ENCODE measurements around the gene UNC45A. TPM values are rescaled to one million over a fixed set of nuclear protein-coding genes. Genes with fewer than 3 reads are reported as not detected.

UNC45A gene
- total RNA-seq, 1 experiment from 2014 or later = 31.5 TPM

DNA sequence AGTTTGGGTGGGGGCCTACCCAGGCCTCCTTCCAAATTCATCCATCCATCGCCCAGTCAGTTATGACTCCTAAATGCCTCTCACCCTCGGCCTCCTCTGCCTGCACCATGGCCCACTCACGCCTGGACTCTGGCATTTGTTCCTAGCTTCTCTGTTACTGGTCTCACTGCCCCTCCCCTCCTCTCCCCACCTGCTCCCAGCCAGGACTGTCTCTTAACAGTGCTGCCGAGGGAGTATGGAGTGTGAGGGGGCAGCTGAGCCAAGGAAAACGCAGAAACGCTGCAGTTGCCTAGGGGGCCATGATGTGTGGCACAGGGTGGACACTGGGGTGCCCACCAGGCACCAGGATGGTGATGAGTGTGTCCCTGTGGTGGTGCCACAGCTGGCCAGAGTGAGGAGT is 22.7 kb downstream of the UNC45A start:
- DNase-seq (ENCODE audit: extremely low read depth, low read depth) = no peak

DNA sequence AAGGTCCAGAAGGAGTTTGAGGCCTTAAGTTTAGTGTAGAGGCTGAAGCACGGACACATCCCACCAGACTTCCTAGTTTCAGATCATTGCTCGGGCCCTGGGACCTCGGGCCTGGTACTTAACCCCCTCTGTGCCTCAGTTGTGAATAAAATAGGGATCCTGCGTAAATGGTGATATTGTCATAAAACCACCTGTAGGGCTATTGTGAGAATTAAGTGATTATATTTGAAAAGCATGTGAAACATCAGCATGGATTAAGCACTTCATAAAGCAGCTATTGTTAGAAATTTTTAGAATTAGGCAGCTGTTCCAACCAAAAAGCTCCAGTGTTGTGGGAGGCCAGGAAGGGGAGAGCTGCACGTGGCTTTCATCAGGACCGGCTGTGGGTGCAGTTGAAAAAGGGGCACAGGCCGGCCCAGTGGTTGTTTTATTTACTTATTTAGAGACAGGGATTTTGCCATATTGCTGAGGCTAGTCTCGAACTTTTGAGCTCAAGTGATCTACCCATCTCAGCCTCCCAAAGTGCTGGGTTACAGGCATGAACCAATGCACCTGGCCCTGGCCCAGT is 24.0 kb downstream of the UNC45A start:
- no peak for DNase-seq (ENCODE audit: extremely low read depth, low read depth)

DNA sequence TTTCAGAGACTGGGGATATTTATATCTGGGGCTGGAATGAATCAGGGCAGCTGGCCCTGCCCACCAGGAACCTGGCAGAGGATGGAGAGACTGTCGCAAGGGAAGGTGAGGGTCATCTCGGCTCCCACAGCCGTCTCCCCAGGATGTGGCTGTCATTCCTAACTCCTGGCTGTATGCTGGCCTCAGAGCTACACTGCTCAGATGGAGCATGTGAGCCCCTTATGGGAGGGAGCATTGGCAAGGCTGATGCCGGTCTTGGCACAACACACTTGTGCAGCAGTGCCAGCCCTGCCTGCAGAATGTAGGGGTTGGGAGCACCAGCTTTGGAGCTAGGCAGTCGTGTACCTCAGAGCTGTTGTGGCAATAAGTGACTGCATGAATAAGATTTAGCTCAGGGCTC is 24.8 kb downstream of the UNC45A start:
- DNase-seq (ENCODE audit: extremely low read depth, low read depth) = no peak

DNA sequence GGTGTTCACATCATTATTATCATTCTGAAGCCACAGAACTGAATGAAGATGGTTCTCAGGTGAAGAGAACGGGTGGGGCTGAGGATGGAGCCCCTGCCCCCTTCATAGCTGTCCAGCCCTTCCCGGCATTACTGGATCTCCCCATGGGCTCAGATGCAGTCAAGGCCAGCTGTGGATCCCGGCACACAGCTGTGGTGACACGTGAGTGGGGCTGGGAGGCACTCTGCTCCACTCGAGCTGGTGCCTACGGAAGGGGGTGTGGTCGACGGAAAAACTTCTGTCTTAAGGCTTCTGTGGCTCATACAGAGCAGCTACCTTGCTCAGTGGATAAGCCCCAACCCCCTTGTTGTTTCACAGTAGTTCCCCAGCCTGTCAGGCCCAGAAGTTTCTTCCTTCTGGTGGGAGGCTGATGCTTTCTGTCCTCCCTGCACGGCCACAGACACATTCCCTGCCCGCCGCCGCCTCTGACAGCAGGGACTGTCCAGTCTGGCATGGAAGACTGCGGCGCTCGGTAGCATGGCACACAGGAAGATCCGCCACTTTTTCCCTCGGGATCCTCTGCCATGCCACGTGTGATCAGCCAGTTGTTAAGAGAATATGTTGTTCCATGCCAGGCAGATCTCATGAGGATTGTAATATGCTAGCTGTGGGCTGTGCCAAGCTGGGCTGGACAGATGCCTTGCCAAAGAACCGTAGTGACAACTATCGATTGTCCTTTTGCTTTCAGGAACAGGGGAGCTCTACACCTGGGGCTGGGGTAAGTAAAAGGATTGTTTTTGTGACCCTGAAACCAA is 25.4 kb downstream of the UNC45A start:
- DNase-seq (ENCODE audit: extremely low read depth, low read depth) = no peak

DNA sequence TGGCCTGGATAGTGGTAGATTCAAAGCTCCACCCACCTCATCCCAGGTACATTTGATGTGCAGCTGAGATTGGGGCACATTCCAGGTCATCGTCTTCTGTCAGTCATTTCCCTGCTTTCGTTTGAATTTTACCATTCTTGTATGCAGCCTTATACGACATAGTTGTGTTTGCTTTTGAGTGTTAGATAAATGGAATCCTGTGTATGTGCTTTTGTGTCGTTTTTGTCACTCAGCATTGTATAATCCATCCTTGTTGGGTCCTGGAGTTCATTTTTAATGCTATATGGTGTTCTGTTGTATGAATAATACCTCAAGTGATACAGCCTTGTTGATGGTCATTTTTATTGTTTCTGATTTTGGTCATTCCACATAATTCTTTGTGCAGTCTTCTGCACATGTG is 26.9 kb downstream of the UNC45A start:
- no peak for DNase-seq (ENCODE audit: extremely low read depth, low read depth)

DNA sequence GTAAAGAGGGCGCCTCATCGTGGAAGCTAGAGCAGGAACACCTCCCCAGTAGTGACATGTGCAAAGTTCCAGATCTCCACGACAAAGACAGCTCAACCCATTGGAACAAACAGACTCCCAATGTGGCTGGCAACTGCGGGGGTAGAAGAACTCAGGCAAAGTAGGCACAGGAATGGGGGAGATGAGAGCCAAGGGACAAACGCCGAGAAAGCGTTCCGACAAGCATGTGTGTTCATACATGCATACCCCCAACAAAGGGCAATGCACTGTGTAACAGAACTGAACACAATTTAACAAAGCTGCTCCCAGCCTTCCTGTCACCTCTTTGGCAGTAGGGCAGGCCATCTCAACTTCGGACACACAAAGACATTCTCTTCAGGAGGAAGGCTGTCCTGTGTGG is 31.2 kb downstream of the UNC45A start:
- no peak for DNase-seq (ENCODE audit: extremely low read depth, low read depth)

DNA sequence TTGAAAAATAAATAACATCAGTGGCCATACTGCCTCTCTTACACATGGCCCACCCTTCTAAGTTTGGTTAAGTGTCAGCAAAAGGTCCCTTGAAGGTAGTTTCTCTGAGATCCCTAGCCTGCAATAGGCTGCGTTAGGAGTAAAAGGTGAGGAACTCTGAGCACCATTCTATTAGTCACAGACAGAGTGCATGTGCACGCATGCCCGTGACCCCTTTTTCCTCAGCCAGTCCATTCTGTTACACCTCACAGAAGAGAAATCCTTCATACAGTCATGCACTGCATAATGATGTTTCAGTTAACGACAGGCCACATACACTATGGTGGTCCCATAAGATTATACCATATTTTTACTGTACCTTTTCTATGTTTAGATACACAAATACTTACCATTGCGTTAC is 32.1 kb downstream of the UNC45A start:
- no peak for DNase-seq (ENCODE audit: extremely low read depth, low read depth)

DNA sequence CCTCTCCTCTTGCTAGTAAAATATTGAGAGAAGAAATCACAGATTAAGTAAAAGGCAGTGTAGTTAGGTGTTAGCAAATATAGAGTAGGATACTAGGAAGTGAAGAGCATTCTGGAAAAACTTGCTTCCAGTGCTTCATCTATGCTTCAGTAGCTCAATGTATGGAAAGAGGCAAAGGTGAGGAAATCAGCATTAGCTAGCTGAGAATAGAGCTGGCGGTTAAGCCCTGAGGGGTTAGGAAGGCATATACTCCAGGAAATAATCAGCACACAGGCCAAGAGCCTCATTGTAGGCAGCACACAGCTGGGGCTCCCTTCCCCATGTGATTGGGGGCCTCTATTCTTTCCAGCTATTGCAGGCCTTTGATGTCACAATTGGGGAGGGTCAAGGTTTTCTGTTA is 33.3 kb downstream of the UNC45A start:
- no peak for DNase-seq (ENCODE audit: extremely low read depth, low read depth)

DNA sequence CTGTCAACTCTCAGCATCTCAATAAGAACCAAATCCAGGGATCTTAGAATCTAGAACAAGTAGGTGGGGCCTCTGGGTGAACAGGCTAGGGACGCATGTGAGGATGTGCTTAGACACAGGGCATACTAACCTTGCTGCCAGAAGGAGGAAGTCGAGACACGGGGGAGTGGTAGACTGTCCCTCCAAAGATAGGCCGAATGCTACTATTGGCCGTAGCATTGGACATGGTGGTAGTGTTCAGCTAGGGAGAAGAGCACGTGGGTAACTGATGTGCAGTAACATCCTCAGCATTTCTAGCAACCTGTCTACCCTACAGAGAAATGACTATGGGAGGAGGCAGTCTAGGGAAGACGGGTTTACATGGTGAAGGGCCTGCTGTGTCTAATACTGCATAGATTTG is 35.2 kb downstream of the UNC45A start:
- no peak for DNase-seq (ENCODE audit: extremely low read depth, low read depth)

DNA sequence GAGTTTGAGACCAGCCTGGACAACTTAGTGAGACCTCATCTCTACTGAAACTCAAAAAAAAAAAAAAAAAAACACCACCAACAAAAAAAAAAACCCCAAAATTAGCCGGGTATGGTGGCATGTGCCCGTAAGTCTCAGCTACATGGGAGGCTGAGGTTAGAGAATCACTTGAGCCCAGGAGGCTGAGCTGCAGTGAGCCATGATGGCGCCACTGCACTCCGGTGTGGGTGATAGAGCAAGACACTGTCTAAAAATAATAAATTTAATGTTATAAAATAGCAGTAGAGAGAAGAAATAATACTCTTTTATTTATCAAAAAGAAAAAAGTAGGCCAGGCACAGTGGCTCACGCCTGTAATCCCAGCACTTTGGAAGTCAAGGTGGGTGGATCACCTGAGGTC is 37.0 kb downstream of the UNC45A start:
- no peak for DNase-seq (ENCODE audit: extremely low read depth, low read depth)

DNA sequence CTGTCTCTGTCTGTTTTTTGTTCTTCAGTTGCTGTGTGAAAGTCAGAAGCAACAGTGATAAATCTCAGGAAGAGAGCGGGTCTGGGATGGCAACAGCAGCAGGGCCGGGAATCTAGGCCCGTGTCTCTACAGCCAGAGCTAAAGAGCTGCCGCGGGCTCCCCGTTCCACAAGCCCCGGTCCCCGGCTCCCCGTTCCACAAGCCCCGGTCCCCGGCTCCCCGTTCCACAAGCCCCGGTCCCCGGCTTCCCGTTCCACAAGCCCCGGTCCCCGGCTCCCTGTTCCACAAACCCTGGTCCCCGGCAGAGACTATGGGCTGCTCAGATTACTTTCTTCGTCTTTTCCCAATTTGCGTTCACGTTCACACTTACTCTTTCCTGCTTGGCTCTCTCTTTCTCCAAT is 39.1 kb downstream of the UNC45A start:
- DNase-seq (ENCODE audit: extremely low read depth, low read depth) = no peak

DNA sequence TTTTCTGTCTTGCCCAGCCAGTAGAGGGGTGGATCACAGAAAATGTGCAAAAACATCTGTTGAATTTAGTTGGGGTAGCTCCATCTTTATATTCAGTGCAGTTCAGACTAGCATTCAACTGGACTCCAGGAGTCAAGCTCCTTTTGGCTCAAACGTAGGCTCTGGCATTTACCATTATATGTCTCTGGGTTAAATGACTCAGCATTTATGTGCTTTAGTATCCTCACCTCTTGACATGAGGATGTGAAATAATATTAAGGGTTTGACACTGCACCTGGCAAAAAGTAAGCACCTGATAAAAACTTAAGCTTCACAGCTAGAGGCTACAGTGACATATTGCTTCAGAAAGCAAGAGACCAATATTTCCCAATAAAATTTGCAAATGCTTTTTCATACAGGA is 44.5 kb downstream of the UNC45A start:
- DNase-seq (ENCODE audit: extremely low read depth, low read depth) = no peak

DNA sequence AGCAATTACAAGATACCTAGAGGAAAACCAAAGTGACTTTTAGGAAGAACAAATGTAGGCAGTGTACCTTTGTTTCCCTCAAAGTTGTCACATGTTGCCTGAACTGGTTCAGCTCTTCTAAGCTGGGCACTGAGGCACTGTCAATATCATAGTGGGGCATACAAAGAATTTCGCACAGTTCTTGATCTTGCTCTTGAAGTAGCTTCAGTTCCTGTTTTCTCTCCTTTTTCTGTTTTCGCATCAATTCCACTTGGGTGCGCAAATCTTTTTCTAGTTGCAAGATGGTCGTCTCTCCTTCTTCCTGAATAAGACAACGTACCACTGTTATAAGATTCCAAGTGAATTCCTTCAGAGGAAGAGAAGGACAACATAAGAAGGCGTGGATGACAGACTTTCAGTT is 46.6 kb downstream of the UNC45A start:
- DNase-seq (ENCODE audit: extremely low read depth, low read depth) = no peak

DNA sequence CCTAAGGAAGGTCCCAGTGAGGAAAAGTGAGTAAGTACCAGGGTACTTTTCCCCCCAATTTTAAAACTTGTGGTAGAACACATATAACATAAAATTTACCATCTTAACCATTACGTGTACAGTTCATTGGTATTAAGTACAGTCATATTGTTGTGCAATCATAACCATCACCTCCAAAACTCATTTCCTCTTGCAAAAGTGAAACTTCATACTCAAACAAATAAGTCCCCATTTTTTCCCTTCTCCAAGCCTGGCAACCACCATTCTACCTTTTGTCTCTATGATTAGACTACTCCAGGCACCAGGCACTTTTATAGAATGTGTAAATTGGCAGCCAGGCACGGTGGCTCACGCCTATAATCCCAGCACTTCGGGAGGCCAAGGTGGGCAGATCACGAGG is 47.0 kb downstream of the UNC45A start:
- no peak for DNase-seq (ENCODE audit: extremely low read depth, low read depth)

DNA sequence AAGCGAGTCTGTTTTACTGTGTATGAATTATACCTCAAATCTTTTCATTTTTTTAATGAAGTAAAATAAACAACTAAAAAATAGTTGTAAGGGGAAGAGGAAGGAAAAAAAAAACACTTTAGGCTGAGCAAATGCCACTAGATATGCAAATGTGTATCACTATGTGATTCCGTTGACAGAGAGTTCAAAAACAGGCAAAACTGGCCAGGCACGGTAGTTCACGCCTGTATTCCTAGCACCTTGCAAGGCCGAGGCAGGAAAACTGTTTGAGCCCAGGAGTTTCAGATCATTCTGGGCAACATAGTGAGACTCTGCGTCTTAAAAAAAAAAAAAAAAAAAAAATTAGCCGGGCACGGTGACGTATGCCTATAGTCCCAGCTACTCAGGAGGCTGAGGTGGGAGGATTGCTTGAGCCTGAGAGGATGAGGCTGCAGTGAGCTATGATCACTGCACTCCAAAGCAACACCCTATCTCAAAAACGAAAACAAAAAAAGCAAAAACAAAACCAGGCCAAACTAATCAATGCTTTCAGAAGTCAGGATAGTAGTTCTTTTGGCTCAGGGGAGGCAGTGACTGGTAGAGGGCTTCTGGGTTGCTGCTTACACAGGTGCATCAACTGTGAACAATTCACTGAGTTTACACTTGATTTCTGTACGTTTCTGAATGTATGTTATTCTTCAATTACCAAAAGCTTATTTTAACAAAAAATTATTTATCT is 51.9 kb downstream of the UNC45A start:
- DNase-seq (ENCODE audit: extremely low read depth, low read depth) = no peak

DNA sequence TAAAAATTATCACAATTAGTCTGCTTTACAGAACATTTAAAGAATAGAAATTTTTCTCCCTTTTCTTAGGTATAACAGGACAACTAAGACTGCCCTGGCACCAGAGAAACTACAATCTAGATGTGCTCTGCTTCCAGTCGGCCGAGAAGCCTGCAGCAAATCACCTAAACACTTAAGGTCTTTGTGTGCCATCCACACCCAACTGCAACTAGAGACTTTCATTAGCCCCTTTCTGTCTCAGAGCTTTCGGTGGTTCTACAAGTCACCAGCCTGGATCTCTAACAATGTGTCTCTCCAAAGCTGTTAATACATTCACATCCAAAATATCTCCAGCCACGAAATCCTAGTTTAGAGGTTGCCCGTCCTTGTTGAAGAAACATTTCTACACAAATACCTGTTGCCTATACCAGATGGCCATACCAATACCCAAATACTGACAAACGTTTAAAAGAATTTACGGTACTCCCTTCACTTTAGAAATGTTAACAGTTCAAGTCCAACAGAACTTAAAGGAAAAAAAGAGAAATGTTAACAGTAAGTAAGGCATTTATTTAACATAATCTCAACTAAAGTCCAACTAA is 52.6 kb downstream of the UNC45A start:
- DNase-seq (ENCODE audit: extremely low read depth, low read depth) = no peak

DNA sequence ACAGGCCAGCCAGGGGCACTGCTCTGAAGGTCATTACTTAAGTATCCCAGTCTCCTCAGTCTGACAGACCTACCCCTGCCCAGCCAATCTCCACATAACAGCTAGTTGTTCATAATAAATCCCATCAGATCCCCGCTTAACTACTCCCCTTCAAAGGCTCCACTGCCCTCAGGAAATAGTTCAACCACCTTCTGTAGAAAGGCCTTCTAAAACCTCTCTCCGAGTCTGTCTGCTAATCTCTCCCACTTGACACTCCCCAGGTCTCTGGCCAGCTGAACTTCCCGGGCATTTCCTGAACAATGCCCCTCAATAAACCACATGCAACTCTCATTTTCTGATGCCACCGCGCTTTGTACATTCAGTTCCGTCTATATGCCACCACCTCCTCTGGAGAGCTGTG is 53.2 kb downstream of the UNC45A start:
- DNase-seq (ENCODE audit: extremely low read depth, low read depth) = no peak

DNA sequence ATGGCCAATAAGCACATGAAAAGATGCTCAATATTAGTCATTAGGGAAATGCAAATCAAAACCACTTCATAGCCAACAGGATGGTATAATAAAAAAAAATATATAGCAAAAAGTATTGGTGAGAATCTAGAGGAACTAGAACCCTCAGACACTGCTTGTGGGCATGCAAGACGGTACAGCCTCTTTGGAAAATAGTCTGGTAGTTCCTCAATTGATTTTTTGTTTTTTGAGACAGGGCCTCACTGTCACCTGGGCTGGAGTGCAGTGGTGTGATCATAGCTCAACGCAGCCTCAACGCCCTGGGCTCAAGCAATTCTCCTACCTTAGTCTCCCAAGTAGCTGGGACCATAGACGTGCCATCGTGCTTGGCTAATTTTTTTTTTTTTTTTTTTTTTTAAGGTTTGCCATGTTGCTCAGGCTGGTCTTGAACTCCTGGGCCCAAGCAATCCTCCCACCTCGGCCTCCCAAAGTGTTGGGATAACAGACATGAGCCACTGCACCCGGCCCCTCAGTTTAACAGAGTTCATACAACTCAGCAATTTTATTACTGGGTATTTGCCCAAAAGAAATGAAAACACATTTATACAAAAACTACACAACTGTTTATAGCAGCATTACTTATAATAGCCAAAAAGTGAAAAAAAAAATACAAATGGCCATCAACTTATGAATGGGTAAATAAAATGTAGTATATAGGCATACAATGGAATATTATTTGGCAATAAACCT is 54.1 kb downstream of the UNC45A start:
- DNase-seq (ENCODE audit: extremely low read depth, low read depth) = no peak

DNA sequence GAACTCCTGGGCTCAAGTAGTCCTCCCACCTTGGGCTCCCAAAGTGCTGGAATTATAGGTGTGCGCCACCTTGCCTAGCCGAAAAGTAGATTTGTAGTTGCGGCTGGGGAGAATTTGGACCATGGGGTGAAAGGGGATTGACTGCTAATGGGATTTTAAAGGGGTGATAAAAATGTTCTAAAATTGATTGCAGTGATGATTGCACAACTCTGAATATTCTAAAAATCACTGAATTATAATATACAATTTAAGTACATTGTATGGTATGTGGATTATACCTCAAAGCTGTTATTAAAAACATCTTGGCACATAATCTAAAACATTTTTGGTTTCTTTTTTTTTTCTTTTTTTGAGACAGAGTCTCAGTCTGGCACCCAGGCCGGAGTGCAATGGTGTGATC is 55.4 kb downstream of the UNC45A start:
- no peak for DNase-seq (ENCODE audit: extremely low read depth, low read depth)

DNA sequence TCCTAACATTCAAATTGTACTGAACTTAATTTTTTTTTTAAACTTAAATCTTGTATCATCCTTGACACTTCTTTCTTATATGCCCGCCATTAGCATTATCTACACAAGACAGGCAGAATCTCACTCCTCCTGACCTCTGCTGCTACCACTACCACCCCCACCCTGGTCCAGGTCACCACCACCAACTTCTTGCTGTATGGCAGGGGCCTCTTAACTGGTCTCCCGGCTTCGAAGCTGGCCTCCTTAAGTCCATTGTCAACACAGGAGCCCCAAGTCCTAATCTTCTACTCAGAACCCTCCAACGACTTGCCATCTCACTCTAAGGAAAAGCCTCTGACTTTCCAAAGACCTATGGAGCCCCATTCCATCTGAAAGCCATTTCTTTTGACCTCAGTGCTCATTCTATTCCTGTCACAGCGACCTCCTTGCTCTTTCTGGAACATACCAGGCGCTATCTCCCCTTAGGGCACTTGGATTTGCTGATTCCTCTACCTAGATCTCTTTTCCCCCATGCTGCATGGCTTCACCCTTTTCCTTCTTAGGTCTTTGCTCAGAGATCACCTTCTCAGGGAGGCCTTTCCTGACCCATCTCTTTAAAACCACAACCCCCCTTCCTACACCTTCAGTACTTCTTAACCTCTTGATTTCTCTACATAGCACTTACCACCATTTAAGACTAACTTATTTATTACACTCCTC is 56.7 kb downstream of the UNC45A start:
- no peak for DNase-seq (ENCODE audit: extremely low read depth, low read depth)

DNA sequence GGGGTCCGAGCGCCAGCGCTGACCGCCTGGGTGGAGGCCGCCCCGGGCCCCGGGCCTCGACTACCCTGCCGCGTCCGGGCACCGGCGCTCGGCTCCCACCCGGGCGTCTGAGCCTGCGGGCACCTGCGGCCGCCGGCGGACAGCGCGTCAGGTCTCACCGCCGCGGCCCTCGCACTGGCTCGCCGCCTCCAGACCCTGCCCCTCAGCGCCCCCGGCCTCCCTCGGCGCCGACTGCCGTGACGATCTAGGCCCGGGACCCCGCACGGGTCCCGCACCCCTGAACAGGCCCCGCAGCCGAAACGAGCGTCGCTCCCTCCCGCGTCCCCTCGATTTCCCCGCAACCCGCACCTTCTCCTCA is 59.0 kb downstream of the UNC45A start:
- DNase-seq (ENCODE audit: extremely low read depth, low read depth) = no peak
